PC-9 (cell line): ENCODE data around the gene MPHOSPH9. TPM values are rescaled to one million over a fixed set of nuclear protein-coding genes. Genes with fewer than 3 reads are reported as not detected.
A peak's percentile ranks its signal among the peaks of the same experiment; 100 is the strongest.

Experiments used
- BruUV-seq: library from RNA; stranded (reverse); fragments of 400-500 nt; replicated peaks from 2 replicates; lab custom pipeline; 2021; lab: Mats Ljungman, UMichigan
- CTCF ChIA-PET: fragments of 300-600 bp; sonication (Branson Sonifier 250); formaldehyde crosslinking; loops from one replicate; lab custom pipeline; 2022; ENCODE audit warnings: antibody characterized with exemption; lab: Charles Lee
- POLR2A ChIA-PET: fragments of 300-600 bp; sonication (Branson Sonifier 250); formaldehyde crosslinking; loops from one replicate; lab custom pipeline; 2022; ENCODE audit warnings: antibody characterized with exemption; ENCODE audit not compliant: unreplicated experiment; lab: Charles Lee
- DNase-seq, 2 experiments: peaks; one replicate each; pipeline versions ENCODE4 v3.0.0 to v3.0.0-alpha.2; 2015 to 2022; ENCODE audit warnings: mixed read lengths in 1 of 2
- H2AFZ ChIP-seq: fragments of 200-600 bp; sonication (generic); 2 replicates; pipeline ENCODE4 v1.8.1; 2017; ENCODE audit warnings: antibody characterized with exemption
- H3F3A ChIP-seq: fragments of 200-600 bp; sonication (generic); 2 replicates; pipeline ENCODE4 v1.8.1; 2017; ENCODE audit warnings: antibody characterized with exemption, mild to moderate bottlenecking, low read depth; ENCODE audit not compliant: insufficient read depth
- H3K27ac ChIP-seq: fragments of 200-600 bp; sonication (generic); 2 replicates; pipeline ENCODE4 v1.6.1; 2016; ENCODE audit warnings: mixed run types
- H3K27me3 ChIP-seq: fragments of 200-600 bp; sonication (generic); 2 replicates; pipeline ENCODE4 v1.6.1; 2016; ENCODE audit warnings: low read depth, mixed run types; ENCODE audit not compliant: insufficient read depth
- H3K36me3 ChIP-seq: fragments of 200-600 bp; sonication (generic); 2 replicates; pipeline ENCODE4 v1.6.1; 2016; ENCODE audit warnings: low read depth, mixed run types
- H3K4me1 ChIP-seq: fragments of 200-600 bp; sonication (generic); replicated peaks from 2 replicates; pipeline ENCODE4 v1.6.1; 2016; ENCODE audit warnings: mixed run types; ENCODE audit not compliant: insufficient read depth
- H3K4me2 ChIP-seq: fragments of 200-600 bp; sonication (generic); 2 replicates; pipeline ENCODE4 v1.6.1; 2017; ENCODE audit warnings: mixed run types
- H3K4me3 ChIP-seq: fragments of 200-600 bp; sonication (generic); 2 replicates; pipeline ENCODE4 v1.6.1; 2016; ENCODE audit warnings: mixed run types
- H3K79me2 ChIP-seq: fragments of 200-600 bp; sonication (generic); 2 replicates; pipeline ENCODE4 v1.6.1; 2017; ENCODE audit warnings: low read depth, mixed run types
- H3K9me2 ChIP-seq: fragments of 200-600 bp; sonication (generic); 2 replicates; pipeline ENCODE4 v1.8.1; 2017; ENCODE audit warnings: mild to moderate bottlenecking; ENCODE audit not compliant: insufficient read depth
- H3K9me3 ChIP-seq: fragments of 200-600 bp; sonication (generic); 2 replicates; pipeline ENCODE4 v1.8.1; 2016; ENCODE audit warnings: low read depth; ENCODE audit not compliant: insufficient read depth
- H4K20me1 ChIP-seq: fragments of 200-600 bp; sonication (generic); 2 replicates; pipeline ENCODE4 v1.8.1; 2017; ENCODE audit not compliant: insufficient read depth
- CTCF ChIP-seq: fragments of 200-600 bp; sonication (generic); conservative IDR thresholded peaks from 2 replicates; pipeline ENCODE4 v1.6.1; 2017; ENCODE audit warnings: mixed run types, antibody characterized with exemption, mild to moderate bottlenecking, moderate library complexity
- EZH2 ChIP-seq: fragments of 200-600 bp; sonication (generic); IDR thresholded peaks from 2 replicates; pipeline ENCODE4 v1.8.0; 2017; ENCODE audit warnings: antibody characterized with exemption, low read depth
- intact Hi-C: fragments of 100-400 bp; cut with micrococcal nuclease; formaldehyde crosslinking; loops from one replicate; pipeline ENCODE4 v1.10.0; 2022; ENCODE audit not compliant: unreplicated experiment
- total RNA-seq: library from RNA; stranded (reverse); gene quantifications from 2 replicates; pipeline ENCODE4 v1.2.3, GENCODE V29; 2021

MPHOSPH9 gene
- total RNA-seq, 1 experiment from 2014 or later, result 58.5 TPM

DNA sequence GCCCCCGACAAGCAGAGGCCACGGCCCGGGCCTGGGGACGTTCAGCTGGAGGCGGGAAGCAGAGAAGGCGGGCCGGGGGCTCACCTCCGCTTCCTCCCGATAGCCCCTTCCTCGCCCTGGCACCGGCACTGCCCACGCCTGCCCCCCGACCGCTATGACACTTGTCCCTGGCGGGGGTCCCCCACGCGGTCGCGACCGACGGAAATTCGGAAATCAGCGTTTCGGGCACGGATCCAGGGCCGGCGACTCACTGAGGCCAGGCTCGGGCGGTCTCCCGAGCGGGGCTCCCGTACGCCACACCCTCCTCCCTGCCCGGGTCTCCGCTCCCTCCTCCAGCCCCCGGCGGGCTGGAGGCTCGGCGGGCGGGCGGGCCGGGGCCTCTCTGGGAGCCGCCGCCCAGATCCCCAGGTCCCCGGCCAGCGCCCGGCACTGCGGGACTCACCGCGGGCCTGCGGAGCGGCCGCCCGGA lies 82.6 kb downstream of the MPHOSPH9 start:
- ChIA-PET POLR2A (interaction anchor here (0.8 to 1.0 kb wide), 2 partner anchors 24 to 82 kb away, joined by 3 to 9 read pairs; partner anchors contain the start of gene MPHOSPH9), CTCF (interaction anchor here (0.5 kb wide), 1 partner anchor 129 kb away, joined by 3 read pairs; no protein-coding TSS in a partner anchor)
- peaks cover 4% of the 10 kb centered on the region; the same call in 1 of the 2 replicates for H3K36me3 ChIP-seq
- H4K20me1 ChIP-seq, result no peaks in the 10 kb centered on the region
- no peaks in the 10 kb centered on the region for H3K27me3 ChIP-seq
- DNase-seq, result no peak
- no peaks in the 10 kb centered on the region for H3K9me3 ChIP-seq
- no peaks in the 10 kb centered on the region for H3K9me2 ChIP-seq
- peak overlapping the region; percentile 88 for H2AFZ ChIP-seq
- intact Hi-C loops, result loop anchor here (2.0 kb wide), 1 partner anchor 76 kb away; no protein-coding TSS in a partner anchor
- H3K79me2 ChIP-seq, result peaks cover 34% of the 10 kb centered on the region
- peaks cover 19% of the 10 kb centered on the region for H3K4me1 ChIP-seq
- no TSS peak for BruUV-seq
- H3F3A ChIP-seq, result peaks cover 11% of the 10 kb centered on the region; the same call in 1 of the 2 replicates
- peak overlapping the region; percentile 88 for H3K4me2 ChIP-seq
- H3K27ac ChIP-seq, result no peak overlapping the region
- peak overlapping the region; percentile 75 for H3K4me3 ChIP-seq
- TF ChIP-seq EZH2, result no peak
- TF ChIP-seq CTCF, result no peak

DNA sequence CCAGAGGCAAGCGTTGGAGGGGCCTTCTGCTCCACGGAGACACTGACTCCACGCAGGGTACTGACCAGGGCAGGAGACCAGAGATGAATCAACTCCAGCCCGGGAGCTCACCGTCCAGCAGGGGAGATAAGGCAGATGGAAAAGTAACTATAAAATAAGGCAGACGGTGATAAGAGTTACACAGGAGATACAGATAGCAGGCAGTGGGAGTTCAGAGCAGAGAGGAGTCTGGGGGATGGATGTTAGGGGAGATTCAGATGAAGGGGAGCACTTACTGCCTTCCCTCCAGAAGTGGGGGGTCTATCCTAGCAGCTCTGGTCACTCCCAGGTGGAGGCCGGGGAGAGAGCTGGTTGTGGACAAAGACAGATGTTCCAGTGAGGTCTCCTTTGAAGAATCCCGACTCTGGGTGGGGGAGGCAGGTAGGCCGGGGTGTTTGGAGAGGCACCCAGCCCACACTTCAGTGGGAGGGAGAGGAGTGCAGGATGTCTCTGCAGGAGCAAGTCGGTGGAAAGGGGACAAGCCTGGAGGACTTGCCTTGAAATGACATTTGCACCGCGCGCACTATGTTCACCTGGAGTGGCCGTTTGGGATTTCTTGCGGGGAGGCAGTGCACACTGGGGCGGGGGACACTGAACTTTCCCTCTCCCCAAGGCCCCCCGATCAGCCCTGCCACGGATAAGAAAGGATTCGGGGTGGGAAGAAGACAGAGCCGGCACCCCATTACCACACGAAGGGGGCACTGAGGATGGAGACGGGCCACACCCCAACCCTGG lies 83.3 kb downstream of the MPHOSPH9 start:
- CTCF ChIA-PET, result no interaction called here
- no peak for DNase-seq
- Histone ChIP-seq H3K4me2 (peak overlapping the region; percentile 88), H3K36me3 (peaks cover 4% of the 10 kb centered on the region; the same call in 1 of the 2 replicates), H3K27me3 (no peaks in the 10 kb centered on the region), H3K9me2 (no peaks in the 10 kb centered on the region), H3K79me2 (peaks cover 40% of the 10 kb centered on the region), H3F3A (peaks cover 11% of the 10 kb centered on the region; the same call in 1 of the 2 replicates), H3K4me1 (peaks cover 19% of the 10 kb centered on the region), H4K20me1 (no peaks in the 10 kb centered on the region), H3K4me3 (peak overlapping the region; percentile 75), H3K9me3 (no peaks in the 10 kb centered on the region), H2AFZ (peak overlapping the region; percentile 88), H3K27ac (no peak overlapping the region)
- BruUV-seq, result no TSS peak
- intact Hi-C loops, result loop anchor here (2.0 kb wide), 1 partner anchor 75 kb away; no protein-coding TSS in a partner anchor
- no peak for TF ChIP-seq EZH2
- TF ChIP-seq CTCF, result no peak
- POLR2A ChIA-PET, result interaction anchor here (0.8 to 1.0 kb wide), 2 partner anchors 23 to 83 kb away, joined by 3 to 9 read pairs; partner anchors contain the start of gene MPHOSPH9

DNA sequence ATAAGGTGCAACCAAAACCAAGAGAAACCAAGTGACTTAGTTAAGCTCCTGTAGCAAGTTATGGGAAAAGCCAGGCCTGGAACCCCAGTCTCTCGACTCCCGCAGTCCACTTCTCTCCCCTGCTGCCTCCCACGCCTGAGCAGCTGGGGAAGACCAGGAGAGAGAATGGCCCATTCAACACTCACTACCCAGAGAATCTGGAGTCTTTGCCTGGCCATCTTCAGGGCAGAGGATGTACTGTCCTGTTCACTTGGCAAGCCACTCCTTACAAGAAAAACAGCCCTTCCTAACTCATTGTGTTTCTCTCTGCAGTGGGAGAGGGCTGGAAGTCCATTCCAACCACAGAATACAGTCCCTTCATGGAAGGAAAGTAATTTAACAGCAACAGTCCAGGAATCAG lies 83.9 kb downstream of the MPHOSPH9 start:
- Histone ChIP-seq H3F3A (peaks cover 7% of the 10 kb centered on the region; the same call in 1 of the 2 replicates), H3K36me3 (peaks cover 4% of the 10 kb centered on the region; the same call in 1 of the 2 replicates), H3K4me3 (peak overlapping the region; percentile 75; the same call in 1 of the 2 replicates), H3K4me1 (peaks cover 19% of the 10 kb centered on the region), H3K27me3 (no peaks in the 10 kb centered on the region), H3K79me2 (peaks cover 41% of the 10 kb centered on the region), H4K20me1 (no peaks in the 10 kb centered on the region), H3K9me2 (no peaks in the 10 kb centered on the region), H3K27ac (no peak overlapping the region), H3K4me2 (peak overlapping the region; percentile 88), H2AFZ (no peak overlapping the region), H3K9me3 (no peaks in the 10 kb centered on the region)
- TSS peak; percentile 23 for BruUV-seq
- intact Hi-C loops, result no loop called here
- no peak for DNase-seq
- CTCF ChIA-PET, result no interaction called here
- POLR2A ChIA-PET, result no interaction called here
- TF ChIP-seq EZH2 (no peak), CTCF (no peak)
